Left hindlimb (tissue), 1 donor: Measurements from ENCODE around the gene KCTD18.

Source experiments
- DNase-seq: peaks from one replicate; pipeline ENCODE4 v3.0.0-alpha.2; 2018

KCTD18 gene

DNA sequence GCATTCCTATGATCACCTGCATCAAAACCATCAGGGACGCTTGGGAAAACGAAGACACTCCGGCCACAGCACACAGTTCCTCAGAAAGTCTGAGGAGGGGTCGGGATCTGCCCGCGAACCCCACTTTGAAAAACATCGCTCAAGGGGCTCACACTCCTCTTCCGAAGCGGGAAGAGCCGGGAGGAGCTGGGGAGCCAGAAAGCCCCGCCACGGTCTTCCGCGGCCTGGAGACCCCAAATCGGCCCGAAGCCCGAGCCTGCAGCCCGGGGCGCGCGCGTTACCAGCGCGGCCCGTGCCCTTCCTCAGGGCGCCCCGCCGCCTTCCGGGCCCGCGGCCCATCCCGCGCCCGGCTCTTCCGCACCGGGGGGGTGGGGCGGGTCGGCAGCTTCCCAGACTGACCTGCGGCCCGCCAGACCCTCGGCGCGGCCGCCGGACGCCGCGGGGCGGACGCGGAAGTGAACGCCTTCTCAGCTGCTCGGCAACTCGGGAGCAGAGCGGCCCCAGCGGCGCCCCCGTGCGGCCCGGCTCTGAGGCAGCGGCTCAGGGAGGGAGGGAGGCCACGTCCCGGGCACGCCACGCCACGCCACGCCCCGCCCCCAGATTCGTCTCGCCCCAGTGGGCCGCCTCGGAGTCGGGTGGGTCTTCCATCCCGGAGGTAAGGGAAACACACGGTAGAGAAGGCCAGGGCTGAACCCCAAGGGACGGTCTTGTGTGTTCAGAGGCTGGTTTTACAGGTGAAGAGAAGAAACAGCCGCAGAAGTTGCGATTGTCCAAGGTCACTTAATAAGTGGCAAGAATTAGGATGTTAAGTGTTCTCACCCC is at the start of gene KCTD18:
Gene KCTD18 (minus strand): TSS at position 457 of the 822 bp plus-strand sequence. CDS start 3,052 bp downstream, outside the sequence.
- DNase-seq: peak; percentile 93

DNA sequence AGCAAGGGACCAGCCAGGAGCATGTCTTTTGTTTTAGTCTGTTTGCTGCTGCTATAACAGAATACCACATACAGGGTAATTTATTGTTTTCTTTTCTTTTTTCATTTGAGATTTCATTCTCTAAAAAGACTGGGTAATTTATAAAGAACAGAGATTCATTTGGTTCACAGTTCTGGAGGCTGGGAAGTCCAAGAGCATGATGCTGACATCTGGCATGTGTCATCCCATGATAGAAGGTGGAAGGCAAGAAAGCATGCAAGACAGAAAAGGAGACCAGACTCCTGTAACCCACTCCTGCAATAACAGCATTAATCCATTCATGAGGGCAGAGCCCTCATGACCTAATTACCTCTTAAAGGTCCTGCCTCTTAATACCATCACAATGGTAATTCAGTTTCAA is 30.9 kb upstream of the KCTD18 start:
- no peak for DNase-seq

DNA sequence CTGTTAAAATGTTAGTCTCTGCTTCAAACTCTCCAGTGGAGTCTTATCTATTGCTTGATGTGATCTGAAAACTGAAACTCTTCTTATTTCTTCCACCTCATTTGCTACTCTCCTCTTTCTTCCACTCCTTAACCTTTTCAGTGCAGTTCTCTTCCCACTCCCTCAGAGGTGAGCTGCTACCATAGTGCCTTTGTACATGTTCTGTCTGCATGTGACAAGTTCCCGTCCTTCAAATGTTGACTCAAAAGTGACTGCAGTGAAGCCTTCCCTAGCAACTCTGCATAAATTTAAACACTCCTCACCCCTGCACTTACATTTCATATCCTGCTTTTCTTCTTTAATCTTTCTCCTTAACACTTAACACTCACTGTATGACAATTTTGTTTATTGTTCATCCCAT is 28.3 kb upstream of the KCTD18 start:
- DNase-seq: no peak

DNA sequence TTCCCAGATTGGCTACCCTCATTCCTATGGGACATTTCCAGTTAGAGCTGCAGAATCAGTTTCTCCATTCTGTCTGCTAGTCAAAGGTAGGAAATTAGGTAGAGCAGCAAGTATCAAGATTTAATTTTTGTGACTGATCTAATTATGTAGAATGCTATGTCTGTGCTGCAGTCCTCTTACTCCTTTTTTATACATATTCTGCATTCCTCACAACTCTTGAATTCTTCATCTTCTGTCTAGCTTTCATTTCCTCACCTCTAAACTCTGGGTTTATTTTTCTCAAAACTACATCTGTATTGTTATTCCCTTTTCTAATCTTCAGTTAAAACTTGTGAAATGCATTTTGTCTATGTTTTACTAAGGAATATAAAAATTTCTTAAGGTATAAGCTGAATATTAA is 24.7 kb upstream of the KCTD18 start:
- no peak for DNase-seq

DNA sequence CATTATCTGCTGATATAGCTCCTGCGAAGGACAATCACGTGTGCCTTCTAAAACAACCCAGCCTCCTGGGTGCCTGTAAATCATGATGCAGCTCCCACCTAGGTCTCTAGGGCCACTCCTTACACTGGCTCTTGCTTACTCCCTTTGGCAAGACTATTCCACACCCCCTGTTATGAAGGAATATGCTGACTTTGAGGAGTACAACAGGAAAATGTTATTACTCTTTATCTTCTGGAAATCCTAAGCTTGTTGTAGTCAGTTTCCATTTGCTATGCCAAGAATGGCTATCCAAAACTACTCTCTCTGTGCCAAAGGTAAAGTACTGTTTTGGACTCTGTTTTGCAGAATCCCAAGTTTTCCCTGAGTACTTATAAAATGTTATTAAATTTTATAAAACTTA is 23.9 kb upstream of the KCTD18 start:
- DNase-seq: no peak

DNA sequence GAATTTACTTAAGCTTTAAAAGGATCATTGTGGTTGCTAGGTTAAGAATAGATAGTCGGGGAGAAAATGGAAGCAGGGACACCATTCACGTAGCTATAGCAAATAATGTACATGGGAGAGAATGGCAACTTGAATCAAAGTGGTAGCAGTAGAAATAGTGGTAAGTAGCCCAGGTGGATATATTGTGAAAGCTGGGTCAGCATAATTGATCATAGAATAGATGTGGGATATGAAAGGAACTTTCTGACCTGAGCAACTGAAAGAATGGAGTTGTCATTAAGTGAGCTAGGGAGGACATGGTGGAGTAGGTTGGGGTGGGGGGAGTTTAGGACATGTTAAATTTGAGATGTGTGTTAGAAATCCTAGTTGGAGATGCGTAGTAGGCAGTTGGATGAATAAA is 18.4 kb upstream of the KCTD18 start:
- no peak for DNase-seq

DNA sequence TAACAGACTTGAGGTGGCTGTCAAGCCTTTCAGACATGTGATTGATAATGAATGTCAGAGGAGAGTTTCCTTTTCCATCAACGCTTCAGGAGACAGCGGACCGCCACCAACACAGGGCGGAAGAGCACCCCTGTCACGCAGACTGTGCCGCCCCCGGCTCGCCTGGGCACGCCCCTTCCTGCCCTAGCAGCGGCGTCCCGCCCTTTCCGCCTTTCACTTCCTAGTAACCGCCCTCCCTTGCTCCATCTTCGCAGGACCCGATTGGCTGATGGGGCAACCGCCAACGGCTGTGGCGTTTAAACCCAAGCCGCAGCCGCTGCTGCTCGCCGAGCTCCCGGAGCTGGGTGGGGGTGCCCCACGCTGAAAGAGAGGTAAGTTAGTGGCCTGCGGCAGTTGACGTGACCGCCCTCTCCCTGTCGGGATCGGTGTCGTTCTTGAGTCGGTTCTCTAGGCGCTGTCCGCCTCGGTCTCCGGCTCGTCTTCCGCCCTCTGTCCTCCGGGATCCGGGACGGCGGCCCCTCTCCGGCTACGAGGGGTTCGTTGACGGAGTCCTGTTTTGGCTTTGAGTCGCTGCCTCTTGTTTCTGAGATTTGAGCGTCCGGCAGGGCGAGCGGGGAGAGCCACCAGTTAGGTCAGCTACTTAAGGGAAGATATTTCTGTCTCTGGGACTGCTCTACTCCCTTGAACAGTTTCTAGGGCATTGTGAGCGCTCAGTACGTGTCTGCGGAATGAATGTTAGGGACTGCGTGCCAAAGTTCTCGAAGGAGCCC is 16.2 kb upstream of the KCTD18 start, which contains the start of gene SGO2:
Gene SGO2 (plus strand): TSS at position 326 of the 770 bp plus-strand sequence. CDS start 6,769 bp downstream, outside the sequence.
- peak; percentile 96 for DNase-seq

DNA sequence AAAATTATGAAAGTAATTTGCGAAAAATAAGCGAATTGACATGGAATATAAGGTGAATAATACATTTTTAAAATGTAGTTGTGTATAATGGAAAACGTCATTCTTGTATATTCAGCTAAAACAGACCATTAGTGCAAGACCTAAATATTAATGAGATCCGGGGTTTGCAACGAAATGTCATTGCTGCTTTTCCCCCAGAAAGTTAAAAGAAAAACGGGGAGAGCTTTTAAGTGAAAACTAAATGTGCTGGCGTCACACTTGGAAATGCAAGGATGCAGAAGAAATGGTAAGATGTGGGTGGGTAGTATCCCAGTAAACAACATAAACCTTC is 15.6 kb upstream of the KCTD18 start:
- no peak for DNase-seq

DNA sequence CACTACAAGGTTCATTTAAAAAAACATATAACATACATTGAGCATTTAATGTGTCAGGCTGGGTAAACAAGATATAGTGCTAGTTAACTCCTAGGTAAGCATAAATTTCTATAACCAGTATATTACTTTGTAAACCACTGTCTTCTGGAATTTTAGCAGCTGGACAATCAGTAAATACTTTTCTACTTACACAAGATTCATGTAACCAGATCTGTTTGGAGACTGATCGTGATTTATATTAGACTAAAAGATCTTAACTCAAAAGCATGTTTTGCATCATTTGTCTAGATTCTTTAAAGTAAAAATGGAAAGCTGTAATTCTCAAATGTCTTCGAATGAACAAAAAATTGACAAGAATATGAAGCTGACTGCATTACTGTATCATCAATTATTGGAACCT is 15.2 kb upstream of the KCTD18 start:
- no peak for DNase-seq

DNA sequence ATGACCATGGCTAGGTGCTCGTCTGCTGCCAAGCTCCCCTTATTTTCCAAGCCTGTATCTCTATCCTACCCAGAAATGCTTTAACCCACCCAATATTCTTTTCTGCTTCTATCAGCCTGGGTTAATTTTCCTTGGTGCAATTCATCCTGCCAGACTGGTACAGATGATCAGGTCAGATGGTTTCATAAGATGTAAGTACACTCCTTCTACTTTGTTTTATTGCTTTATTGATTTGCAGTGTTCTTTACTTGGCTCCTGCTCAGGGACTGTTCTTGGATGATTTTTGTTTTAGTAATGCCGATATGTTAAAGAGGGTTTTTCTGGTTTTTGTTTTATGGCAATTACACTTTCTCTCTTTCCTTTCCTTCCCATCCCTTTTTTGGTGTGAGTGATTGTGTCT is 13.7 kb upstream of the KCTD18 start:
- no peak for DNase-seq

DNA sequence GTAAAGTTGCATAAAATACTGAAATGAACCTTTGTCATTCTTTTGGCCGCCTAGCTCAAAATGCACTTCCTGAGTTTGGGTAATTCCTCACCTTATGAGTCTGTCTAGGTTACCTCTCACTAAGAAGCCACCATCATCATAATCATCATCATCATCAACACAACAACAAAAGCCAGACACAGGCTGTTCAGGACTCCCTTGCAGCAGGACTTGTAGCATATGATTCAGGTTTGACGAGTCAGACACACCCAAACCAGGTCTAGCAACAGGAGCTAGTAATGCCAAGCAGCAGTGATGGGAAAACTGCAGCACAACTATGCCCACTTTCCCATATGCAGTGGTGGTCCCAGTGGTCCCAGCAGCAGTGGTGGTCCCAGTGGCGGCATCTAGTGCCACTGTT is 13.3 kb upstream of the KCTD18 start:
- no peak for DNase-seq

DNA sequence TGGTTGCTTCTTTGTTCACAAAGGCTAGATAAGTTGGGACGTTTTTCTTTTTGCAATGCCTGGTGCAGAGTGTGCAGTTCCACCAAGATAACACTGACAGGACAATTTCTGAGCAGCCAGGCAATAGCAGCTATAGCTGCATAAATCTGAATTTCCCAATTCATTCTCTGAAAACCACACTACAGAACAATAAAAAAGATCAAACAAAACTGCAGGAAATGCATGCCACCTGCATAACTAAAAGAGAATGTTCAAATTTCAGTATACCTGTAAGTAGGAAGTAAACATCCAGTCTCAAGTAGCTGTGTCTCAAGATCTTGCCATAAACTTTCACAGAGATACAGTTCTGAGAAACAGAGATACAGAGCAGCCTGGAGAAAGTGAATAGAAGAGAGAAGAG is 5.3 kb upstream of the KCTD18 start:
- DNase-seq: no peak

DNA sequence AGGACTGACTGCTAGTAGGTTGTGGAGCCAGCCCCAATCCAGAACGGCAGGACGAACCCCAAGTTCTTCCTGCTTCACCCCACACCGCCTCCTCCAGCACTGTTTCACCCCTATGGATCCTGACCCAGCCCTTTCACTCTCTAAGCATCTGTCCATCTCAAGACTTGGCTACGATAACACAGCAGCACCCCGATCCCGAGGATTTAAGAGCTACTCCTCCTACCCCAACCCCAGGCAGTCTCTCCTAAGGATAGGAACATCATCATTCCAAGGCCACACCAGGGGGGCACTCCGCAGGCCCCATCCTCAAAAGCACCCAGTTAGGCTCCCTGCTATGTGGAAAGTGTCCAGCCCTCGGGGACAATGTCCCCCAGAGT is 645 bp downstream of the KCTD18 start:
- peak; percentile 44 for DNase-seq

DNA sequence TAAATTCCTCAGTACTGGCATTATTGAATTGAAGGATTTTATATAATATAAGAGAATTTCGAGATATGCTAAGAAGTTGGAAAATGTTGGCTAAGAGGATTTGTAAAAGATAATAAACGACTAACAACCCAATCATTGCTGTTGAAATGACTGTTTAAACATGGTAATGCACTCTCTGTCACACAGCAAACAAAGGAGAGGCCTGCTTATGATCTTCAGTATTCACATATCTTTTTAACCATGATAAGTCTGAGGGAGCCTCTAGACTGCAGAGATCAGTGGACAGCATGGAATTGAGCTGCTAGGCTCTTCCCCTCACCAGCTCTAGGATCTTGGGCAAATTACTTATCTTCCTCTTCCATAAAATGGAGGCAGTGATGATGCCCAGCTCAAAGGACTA is 2.7 kb downstream of the KCTD18 start:
- DNase-seq: no peak

DNA sequence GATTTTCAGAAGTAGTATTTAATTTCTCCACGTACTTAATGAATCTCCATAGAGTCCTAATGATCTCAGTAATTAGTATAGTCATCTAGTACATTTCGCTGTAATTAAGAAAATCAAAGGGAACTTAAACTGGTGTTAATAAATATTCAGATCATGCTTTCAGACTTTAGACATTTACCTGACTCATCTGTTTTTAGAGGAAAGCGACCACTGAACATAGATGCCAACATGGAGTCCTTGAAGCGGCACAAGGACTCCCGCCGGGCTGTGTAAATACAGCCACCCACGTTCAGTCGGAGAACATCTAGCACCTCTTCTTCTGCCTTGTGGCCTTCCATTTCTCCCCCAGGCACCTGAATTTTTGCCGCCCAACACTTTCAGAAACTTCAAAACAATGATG is 3.2 kb downstream of the KCTD18 start:
- no peak for DNase-seq

DNA sequence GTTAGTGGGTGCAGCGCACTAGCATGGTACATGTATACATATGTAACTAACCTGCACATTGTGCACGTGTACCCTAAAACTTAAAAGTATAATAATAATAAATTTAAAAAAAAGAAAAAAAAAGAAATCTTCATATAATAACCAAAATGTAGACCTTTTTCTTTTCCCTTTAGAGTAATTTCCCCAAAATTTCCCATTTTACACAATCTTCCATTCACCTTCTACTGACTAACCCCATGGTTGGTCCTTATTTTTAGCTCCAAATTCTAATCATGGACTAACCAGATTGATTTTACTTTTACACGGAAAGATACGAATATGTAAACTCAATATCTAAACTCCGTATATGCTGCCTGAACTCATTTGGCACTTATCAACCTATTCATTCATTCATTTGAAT is 7.7 kb downstream of the KCTD18 start:
- DNase-seq: no peak

DNA sequence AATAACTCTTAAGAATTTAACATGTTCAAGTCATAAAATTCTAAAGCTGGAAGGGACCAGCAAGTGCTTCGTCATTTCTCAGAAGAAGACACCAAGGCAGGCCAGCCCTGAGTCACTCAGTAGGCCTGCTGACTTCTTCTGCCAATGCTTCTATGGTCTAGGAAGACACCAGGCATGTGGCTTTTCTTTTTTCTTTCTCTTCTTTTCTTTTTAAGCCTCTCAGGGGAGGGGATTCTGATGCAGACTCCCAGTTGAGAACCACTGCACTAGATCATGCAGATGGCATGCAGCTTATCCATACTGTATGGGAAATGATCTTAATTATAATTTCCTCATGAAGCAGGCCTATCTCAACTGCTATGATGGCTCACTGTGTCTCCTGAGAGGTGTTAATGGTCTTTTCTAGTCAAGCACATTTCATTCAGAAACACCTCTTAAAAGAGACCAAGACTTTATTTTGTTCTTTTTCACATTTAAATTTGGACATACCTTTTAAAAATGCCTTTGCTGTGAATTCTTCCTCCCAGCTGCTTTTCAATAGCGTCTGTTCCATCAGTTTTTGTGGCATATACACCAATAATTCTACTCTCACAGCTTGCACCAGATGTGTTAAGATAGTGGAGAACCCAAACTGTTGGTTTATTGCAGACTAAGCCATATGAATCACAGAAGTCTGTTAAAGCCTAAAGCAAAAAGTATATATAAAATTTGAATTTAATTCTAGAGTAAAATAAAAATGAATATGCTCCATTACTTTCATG is 11.3 kb downstream of the KCTD18 start:
- no peak for DNase-seq

DNA sequence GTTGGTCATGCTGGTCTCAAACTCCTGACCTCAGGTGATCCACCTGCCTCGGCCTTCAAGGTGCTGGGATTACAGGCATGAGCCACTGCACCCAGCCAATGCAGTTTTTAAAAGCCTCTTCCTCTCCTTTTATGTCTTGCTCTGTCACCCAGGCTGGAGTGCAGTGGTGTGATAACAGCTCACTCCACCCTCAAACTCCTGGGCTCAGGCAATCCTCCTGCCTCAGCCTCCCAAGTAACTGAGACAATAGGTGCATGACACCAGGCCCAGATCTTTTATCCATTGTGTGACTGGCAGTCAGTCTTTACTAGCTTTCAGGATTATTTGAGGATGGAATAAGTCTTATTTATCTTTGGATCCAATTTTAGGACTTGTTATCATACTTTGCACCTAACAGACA is 13.2 kb downstream of the KCTD18 start:
- no peak for DNase-seq

DNA sequence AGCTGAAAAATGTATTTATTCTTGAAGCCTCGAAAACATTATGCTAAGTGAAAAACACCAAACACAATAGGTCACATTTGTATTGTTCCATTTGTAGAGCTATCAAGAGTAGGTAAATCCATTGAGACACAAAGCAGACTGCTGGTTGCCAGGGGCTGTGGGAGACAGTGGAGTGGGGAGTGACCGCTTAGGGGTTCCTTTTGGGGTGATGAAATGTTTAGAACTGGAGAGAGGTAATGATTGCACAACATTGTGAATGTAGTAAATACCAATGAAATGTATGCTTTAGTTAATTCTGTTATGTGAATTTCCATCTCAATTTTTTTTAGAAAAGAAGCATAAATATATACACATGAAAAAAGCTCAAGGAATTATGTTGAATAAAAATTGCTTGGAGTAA is 15.8 kb downstream of the KCTD18 start:
- DNase-seq: no peak

DNA sequence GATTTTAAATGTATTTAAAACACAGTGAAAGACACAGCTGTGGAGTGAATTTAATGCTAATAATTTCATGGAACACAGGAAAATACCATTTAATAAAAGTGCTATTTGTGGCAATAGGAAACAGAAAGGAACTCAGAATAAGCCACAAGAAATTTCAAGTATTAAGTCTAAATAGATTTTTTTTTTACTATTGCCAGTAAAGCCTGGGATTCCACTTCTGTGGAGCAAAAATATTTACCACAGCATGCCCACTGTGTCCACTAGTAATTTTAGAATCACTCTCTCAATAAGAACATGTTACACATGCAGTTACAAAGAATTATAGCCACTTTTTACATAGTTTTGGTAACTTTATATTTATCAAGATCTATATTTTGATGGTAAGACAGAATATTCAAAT is 17.2 kb downstream of the KCTD18 start:
- DNase-seq: no peak

DNA sequence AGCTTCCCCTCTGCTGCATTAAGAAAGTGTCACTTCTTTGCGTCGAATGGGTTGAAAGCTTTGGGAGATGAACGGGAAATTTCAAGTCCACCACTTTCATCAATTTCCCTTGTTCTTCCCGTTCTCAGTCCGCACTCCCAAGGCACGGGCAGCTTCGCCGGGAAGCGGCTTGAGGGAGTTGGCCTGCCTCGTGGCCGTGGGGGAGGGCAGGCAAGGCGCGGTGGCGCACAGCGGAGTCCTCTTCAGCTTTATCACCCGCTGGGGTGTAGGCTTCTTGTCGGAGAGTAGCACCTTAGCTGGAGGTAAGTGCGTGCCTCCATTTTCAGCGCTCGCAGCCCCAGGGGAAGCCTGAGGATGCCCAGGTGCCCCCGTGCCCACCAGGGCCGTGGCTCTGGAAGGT is 19.9 kb downstream of the KCTD18 start:
- DNase-seq: no peak

DNA sequence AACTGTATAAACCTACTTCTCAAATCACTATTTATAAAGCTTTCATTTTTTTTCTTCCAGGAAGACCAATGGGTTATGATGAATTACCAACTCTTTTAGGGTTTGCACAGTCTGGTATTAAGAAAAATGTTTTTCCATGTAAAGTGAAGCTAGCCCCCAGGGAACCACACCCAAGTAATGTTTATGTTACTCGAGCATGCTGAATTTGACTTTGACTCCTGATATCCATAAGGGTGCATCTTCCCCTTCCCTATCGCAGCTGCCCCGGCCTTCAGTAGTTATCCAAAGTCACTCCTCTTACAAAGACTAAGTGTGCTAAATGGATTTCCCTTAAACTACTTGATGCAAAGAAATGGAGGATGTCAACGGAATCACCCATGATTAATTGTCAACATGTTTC is 21.7 kb downstream of the KCTD18 start:
- DNase-seq: no peak

DNA sequence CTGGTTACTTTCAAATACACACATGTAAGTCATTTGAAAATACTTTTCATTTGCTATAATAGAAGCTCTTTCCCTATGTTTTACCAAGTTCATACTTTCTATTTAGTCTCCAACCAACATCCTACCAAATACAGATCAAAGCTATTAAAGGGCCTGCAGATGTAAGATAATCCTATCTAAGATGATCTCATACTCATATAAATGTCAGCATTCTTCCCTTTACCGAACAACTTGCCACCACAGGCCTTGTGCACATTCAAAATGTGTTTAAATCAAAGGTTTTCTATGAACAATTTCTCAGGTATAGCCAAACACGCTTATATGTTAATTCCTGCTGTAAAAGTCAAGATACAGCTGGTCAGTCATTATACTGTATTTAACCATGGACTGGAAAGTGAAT is 23.3 kb downstream of the KCTD18 start:
- DNase-seq: no peak

DNA sequence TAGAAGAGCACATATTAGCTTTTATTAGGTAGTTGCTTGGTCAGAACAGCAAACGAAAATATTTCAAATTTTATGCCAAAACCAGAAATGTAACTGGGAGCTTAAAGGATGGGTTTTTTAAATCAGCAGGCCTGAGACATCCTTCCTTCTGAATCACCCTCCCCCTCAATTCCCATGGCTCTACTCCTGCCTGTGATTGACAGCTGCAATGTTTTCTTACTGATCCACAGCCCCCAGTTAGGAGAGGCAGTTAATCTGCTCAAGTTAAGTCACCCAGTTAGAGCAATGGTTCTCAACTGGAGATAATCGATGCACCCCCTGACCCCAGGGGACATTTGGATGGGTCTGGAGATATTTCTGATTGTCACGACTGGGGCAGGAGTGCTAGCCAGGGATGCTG is 24.9 kb downstream of the KCTD18 start:
- no peak for DNase-seq
